HepG2 (cell line): ENCODE data around the gene DVL3. TPM values are rescaled to one million over a fixed set of nuclear protein-coding genes. Genes with fewer than 3 reads are reported as not detected.

Source experiments
- ASH2L ChIP-seq: fragments of 300-600, 200-600 bp; sonication (generic); IDR thresholded peaks from 2 replicates; pipeline ENCODE4 v1.7.0; 2017; ENCODE audit warnings: low read depth, mild to moderate bottlenecking, moderate library complexity, mixed read lengths, low read length; ENCODE audit not compliant: insufficient read length
- EEA1 ChIP-seq: sonication (generic); formaldehyde crosslinking; IDR thresholded peaks from 2 replicates; pipeline ENCODE4 v1.5.1; 2020; ENCODE audit warnings: mild to moderate bottlenecking, missing genetic modification reagents, borderline replicate concordance
- FOXA1 ChIP-seq, 2 experiments: fragments of 450-650 bp in 1 of 2; sonication (generic) in 1 of 2; formaldehyde crosslinking in 1 of 2; IDR thresholded peaks; 2 replicates each; pipeline versions ENCODE4 v1.4.0 to v1.6.1; 2016 to 2020; ENCODE audit warnings: missing genetic modification reagents in 1 of 2
- FOXJ3 ChIP-seq: sonication (generic); formaldehyde crosslinking; IDR thresholded peaks from 2 replicates; pipeline ENCODE4 v1.4.0; 2020; ENCODE audit warnings: missing genetic modification reagents, mild to moderate bottlenecking, borderline replicate concordance
- GTF2F1 ChIP-seq: fragments of 150-350 bp; IDR thresholded peaks from 2 replicates; pipeline ENCODE4 v1.6.1; 2014; ENCODE audit warnings: low read length
- GTF3A ChIP-seq: sonication (generic); formaldehyde crosslinking; conservative IDR thresholded peaks from 2 replicates; pipeline ENCODE4 v1.4.0; 2020; ENCODE audit warnings: mild to moderate bottlenecking, missing genetic modification reagents
- ISL2 ChIP-seq: sonication (generic); formaldehyde crosslinking; IDR thresholded peaks from 2 replicates; pipeline ENCODE4 v1.5.0; 2020; ENCODE audit warnings: missing genetic modification reagents
- MYC ChIP-seq: sonication (generic); formaldehyde crosslinking; IDR thresholded peaks from 2 replicates; pipeline ENCODE4 v1.9.0; 2021; ENCODE audit warnings: missing genetic modification reagents, borderline replicate concordance
- RORA ChIP-seq: sonication (generic); formaldehyde crosslinking; IDR thresholded peaks from 2 replicates; pipeline ENCODE4 v1.5.0; 2020; ENCODE audit warnings: mild to moderate bottlenecking, missing genetic modification reagents, moderate library complexity
- SMAD9 ChIP-seq: sonication (generic); formaldehyde crosslinking; IDR thresholded peaks from 2 replicates; pipeline ENCODE4 v1.5.1; 2020; ENCODE audit warnings: mild to moderate bottlenecking, missing genetic modification reagents
- TP53 ChIP-seq: sonication (generic); formaldehyde crosslinking; conservative IDR thresholded peaks from 2 replicates; pipeline ENCODE4 v1.4.0; 2020; ENCODE audit warnings: missing genetic modification reagents
- ZNF343 ChIP-seq: sonication (generic); formaldehyde crosslinking; IDR thresholded peaks from 2 replicates; pipeline ENCODE4 v1.4.0; 2020; ENCODE audit warnings: mild to moderate bottlenecking, missing genetic modification reagents
- ZNF354B ChIP-seq: sonication (generic); formaldehyde crosslinking; IDR thresholded peaks from 2 replicates; pipeline ENCODE4 v1.8.0; 2022; ENCODE audit warnings: mild to moderate bottlenecking, missing genetic modification reagents
- ZNF572 ChIP-seq: sonication (generic); formaldehyde crosslinking; IDR thresholded peaks from 2 replicates; pipeline ENCODE4 v1.5.1; 2020; ENCODE audit warnings: mild to moderate bottlenecking, missing genetic modification reagents
- ZNF577 ChIP-seq: sonication (generic); formaldehyde crosslinking; IDR thresholded peaks from 2 replicates; pipeline ENCODE4 v1.4.0; 2020; ENCODE audit warnings: mild to moderate bottlenecking, low read depth, missing genetic modification reagents, borderline replicate concordance
- polyA plus RNA-seq, 8 experiments: library from polyadenylated mRNA; depleted of rRNA in 3 of 8; stranded (reverse) in 7 of 8; unstranded in 1 of 8; fragments of >200 nt; fragmentation: Illumina TruSeq in 4 of 8; extraction: Trizol in 4 of 8; gene quantifications; 2 replicates each; pipeline versions ENCODE4 v1.2.1 to v1.2.3, GENCODE V29; 2011 to 2016; ENCODE audit warnings: low read depth in 4 of 8, missing spikeins in 1 of 8, mixed read lengths in 1 of 8; ENCODE audit not compliant: insufficient read depth in 1 of 8
- total RNA-seq, 5 experiments: library from RNA; depleted of rRNA; stranded (reverse); fragments of >200 nt; fragmentation: Illumina TruSeq; extraction: Trizol; gene quantifications; 2 replicates each; pipeline ENCODE4 v1.2.3, GENCODE V29; 2016; ENCODE audit warnings: low read depth in 1 of 5
- TF ChIP-seq, protein P1 (sequence below): sonication (generic); formaldehyde crosslinking; IDR thresholded peaks from 2 replicates; pipeline ENCODE4 v1.5.0; 2020; ENCODE audit warnings: missing genetic modification reagents
- TF ChIP-seq, protein P2 (sequence below): sonication (generic); formaldehyde crosslinking; IDR thresholded peaks from 2 replicates; pipeline ENCODE4 v1.4.0; 2020; ENCODE audit warnings: missing genetic modification reagents
- TF ChIP-seq, protein P3 (sequence below): sonication (generic); formaldehyde crosslinking; IDR thresholded peaks from 2 replicates; pipeline ENCODE4 v1.4.0; 2020; ENCODE audit warnings: missing genetic modification reagents
- TF ChIP-seq, protein P4 (sequence below): IDR thresholded peaks from 2 replicates; pipeline ENCODE4 v1.6.1; 2016; ENCODE audit warnings: low read depth, missing genetic modification reagents, missing compliant biosample characterization

The DVL3 gene
- total and polyA plus RNA-seq, 2 of the 13 experiments (the other 11 are each of a cell fraction or from before 2014, with no cell fraction given) = 29.0 to 36.1 TPM

DNA sequence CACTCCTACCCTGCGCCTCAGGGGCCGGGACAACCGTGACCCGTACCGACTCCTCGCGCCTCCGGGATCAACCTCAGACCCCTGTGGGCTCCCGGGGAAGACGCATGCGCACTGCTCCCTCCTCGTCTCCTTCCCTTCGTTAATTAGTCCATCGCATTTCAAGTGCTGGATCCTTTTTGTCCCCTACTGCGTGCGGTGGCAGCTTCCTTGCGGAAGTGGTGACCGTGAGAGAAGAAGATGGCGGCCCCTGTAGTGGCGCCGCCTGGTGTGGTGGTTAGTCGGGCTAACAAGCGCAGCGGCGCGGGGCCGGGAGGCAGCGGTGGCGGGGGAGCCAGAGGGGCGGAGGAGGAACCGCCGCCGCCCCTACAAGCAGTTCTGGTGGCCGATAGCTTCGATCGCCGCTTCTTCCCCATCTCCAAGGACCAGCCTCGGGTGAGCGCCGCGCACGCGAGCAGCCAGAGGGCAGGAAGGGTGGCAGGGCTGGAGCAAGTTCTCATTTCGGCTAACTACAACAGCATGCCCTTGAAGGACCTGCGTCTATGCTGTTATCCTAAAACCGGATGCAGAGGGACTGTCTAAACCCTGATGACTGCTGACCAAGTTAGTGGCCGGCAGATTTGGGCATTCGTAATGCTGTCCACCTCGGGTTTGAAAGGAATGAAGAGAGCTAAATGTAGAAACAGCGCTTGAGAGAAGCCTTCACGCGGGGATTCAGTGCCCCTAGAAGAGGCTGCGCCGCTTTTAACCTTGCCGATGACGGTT lies 19.8 kb upstream of the DVL3 start, which contains the start of gene EIF2B5 (continued):
- TF ChIP-seq, protein P1, sequence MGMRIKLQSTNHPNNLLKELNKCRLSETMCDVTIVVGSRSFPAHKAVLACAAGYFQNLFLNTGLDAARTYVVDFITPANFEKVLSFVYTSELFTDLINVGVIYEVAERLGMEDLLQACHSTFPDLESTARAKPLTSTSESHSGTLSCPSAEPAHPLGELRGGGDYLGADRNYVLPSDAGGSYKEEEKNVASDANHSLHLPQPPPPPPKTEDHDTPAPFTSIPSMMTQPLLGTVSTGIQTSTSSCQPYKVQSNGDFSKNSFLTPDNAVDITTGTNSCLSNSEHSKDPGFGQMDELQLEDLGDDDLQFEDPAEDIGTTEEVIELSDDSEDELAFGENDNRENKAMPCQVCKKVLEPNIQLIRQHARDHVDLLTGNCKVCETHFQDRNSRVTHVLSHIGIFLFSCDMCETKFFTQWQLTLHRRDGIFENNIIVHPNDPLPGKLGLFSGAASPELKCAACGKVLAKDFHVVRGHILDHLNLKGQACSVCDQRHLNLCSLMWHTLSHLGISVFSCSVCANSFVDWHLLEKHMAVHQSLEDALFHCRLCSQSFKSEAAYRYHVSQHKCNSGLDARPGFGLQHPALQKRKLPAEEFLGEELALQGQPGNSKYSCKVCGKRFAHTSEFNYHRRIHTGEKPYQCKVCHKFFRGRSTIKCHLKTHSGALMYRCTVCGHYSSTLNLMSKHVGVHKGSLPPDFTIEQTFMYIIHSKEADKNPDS (CRISPR knock-in tag) = no peak
- no peak for TF ChIP-seq ZNF577
- TF ChIP-seq RORA (CRISPR knock-in tag) = no peak
- TF ChIP-seq, protein P2, sequence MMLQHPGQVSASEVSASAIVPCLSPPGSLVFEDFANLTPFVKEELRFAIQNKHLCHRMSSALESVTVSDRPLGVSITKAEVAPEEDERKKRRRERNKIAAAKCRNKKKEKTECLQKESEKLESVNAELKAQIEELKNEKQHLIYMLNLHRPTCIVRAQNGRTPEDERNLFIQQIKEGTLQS (CRISPR knock-in tag) = no peak
- no peak for TF ChIP-seq EEA1 (CRISPR knock-in tag)
- TF ChIP-seq ASH2L = peak; percentile 97
- TF ChIP-seq, protein P3, sequence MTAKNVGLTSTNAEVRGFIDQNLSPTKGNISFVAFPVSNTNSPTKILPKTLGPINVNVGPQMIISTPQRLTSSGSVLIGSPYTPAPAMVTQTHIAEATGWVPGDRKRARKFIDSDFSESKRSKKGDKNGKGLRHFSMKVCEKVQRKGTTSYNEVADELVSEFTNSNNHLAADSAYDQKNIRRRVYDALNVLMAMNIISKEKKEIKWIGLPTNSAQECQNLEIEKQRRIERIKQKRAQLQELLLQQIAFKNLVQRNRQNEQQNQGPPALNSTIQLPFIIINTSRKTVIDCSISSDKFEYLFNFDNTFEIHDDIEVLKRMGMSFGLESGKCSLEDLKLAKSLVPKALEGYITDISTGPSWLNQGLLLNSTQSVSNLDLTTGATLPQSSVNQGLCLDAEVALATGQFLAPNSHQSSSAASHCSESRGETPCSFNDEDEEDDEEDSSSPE (CRISPR knock-in tag) = 0 out of 2 replicates have a peak, but pooled peaks have one; percentile 39
- TF ChIP-seq GTF2F1 = no peak
- TF ChIP-seq ISL2 = peak; percentile 71
- peak; percentile 94 for TF ChIP-seq MYC (CRISPR knock-in tag)
- no peak for TF ChIP-seq TP53
- TF ChIP-seq FOXA1 (IDR thresholded peaks at IDR 0.05) = no peak
- no peak for TF ChIP-seq FOXA1 (CRISPR knock-in tag; IDR thresholded peaks at IDR 0.05)
- no peak for TF ChIP-seq GTF3A (CRISPR knock-in tag)
- TF ChIP-seq FOXJ3 = no peak
- TF ChIP-seq ZNF572 (CRISPR knock-in tag) = peak; percentile 94
- 0 out of 2 replicates have a peak, but pooled peaks have one; percentile 31 for TF ChIP-seq SMAD9
- TF ChIP-seq ZNF343 (CRISPR knock-in tag) = no peak
- no peak for TF ChIP-seq ZNF354B
- TF ChIP-seq, protein P4, sequence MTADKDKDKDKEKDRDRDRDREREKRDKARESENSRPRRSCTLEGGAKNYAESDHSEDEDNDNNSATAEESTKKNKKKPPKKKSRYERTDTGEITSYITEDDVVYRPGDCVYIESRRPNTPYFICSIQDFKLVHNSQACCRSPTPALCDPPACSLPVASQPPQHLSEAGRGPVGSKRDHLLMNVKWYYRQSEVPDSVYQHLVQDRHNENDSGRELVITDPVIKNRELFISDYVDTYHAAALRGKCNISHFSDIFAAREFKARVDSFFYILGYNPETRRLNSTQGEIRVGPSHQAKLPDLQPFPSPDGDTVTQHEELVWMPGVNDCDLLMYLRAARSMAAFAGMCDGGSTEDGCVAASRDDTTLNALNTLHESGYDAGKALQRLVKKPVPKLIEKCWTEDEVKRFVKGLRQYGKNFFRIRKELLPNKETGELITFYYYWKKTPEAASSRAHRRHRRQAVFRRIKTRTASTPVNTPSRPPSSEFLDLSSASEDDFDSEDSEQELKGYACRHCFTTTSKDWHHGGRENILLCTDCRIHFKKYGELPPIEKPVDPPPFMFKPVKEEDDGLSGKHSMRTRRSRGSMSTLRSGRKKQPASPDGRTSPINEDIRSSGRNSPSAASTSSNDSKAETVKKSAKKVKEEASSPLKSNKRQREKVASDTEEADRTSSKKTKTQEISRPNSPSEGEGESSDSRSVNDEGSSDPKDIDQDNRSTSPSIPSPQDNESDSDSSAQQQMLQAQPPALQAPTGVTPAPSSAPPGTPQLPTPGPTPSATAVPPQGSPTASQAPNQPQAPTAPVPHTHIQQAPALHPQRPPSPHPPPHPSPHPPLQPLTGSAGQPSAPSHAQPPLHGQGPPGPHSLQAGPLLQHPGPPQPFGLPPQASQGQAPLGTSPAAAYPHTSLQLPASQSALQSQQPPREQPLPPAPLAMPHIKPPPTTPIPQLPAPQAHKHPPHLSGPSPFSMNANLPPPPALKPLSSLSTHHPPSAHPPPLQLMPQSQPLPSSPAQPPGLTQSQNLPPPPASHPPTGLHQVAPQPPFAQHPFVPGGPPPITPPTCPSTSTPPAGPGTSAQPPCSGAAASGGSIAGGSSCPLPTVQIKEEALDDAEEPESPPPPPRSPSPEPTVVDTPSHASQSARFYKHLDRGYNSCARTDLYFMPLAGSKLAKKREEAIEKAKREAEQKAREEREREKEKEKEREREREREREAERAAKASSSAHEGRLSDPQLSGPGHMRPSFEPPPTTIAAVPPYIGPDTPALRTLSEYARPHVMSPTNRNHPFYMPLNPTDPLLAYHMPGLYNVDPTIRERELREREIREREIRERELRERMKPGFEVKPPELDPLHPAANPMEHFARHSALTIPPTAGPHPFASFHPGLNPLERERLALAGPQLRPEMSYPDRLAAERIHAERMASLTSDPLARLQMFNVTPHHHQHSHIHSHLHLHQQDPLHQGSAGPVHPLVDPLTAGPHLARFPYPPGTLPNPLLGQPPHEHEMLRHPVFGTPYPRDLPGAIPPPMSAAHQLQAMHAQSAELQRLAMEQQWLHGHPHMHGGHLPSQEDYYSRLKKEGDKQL (CRISPR knock-in tag) = peak; percentile 44; the same call in 1 of the 2 replicates
